NCI-H2196 treated with DMSO at 0.1 percent for 48 hours (cell line): Measurements from ENCODE around the gene LCMT1.
"Not testable (repeated sequence)": the region's sequence is repeated elsewhere in the genome, so short reads cannot be mapped to it uniquely, and the experiment has no call there.

Source experiments
- DNase-seq: peaks from one replicate; lab custom pipeline; 2025; ENCODE audit not compliant: unreplicated experiment; lab: John Stamatoyannopoulos, UW

Gene LCMT1

GRCh38 chr16:25111403-25112166 lies at the start of gene LCMT1:
Gene LCMT1, plus strand, starts transcription at chr16:25111742. Its CDS starts 142 bp downstream, at chr16:25111884.
- peak; percentile 91 for DNase-seq

GRCh38 chr16:25063102-25063501 lies 48.4 kb upstream of the LCMT1 start:
- no peak for DNase-seq

GRCh38 chr16:25063865-25064264 lies 47.7 kb upstream of the LCMT1 start:
- DNase-seq = no peak

- DNase-seq = not testable (repeated sequence)
Observed at GRCh38 chr16:25064281-25064680, 47.3 kb upstream of the LCMT1 start.

DNA sequence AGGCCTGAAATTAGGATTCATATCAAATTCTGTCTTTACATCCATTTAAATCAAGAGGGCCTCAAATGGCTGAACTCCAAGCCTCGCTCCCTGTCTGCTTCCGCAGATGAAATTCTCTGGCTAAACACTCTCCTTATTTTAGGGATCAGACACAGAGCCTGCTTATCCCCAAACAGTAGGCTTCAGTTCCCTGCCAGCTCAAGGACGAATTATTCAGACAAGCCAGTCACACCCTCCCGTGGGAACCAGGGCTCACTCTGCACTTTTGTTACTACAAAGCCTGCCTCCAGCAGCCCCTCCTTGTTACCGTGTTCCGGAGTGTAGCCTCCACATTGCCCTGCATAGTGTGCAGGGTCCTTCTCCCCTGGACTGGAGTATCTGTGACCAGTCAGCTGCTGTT lies 46.6 kb upstream of the LCMT1 start:
- DNase-seq = no peak

- no peak for DNase-seq
Observed at GRCh38 chr16:25065899-25066298, 45.6 kb upstream of the LCMT1 start.

DNA sequence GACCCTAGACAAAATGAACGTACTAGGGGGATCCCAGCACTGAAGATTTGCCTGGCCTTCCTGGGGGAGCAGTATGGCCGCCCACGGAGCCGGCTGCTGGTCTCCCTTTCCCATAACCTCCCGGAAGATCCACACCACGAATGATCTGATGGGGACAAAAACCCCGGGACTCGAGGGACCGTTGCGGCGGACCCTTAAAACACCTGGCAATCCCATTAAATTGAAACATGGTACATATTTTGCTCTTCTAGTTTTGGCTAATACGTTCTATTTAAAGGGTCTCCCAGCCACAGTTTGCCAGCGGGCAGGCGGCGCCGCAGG lies 45.2 kb upstream of the LCMT1 start:
- no peak for DNase-seq

GRCh38 chr16:25066747-25067631 lies 44.6 kb upstream of the LCMT1 start:
- DNase-seq = peak; percentile 31

GRCh38 chr16:25073854-25074253 lies 37.7 kb upstream of the LCMT1 start:
- DNase-seq = no peak

DNA sequence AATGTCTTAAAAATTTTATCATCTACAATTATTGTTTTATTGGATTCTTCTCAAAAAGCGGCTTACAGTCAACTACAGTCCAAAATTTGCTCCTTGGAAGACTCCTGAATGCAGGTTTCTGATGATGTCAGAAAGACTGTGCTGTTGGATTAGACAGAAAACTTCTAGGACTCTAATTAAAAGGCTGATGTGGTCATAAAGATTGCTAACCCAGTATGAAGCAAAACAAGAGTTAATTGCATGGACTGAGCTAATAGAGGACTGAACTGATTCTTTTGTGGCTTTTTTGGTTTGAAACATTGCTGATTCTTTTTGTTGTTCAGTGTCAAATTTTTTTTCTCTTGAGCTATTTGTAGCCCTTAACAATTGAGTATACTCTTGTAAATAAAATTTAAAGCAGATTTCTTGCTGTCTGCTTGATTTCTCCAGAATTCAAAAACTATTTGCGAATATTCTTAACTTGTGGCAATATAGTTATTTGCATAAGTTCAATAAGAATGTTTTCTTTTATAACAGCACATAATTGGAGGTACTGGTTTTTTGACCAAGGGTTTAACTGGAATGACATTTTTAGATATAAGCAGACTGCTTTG lies 33.1 kb upstream of the LCMT1 start:
- no peak for DNase-seq

DNA sequence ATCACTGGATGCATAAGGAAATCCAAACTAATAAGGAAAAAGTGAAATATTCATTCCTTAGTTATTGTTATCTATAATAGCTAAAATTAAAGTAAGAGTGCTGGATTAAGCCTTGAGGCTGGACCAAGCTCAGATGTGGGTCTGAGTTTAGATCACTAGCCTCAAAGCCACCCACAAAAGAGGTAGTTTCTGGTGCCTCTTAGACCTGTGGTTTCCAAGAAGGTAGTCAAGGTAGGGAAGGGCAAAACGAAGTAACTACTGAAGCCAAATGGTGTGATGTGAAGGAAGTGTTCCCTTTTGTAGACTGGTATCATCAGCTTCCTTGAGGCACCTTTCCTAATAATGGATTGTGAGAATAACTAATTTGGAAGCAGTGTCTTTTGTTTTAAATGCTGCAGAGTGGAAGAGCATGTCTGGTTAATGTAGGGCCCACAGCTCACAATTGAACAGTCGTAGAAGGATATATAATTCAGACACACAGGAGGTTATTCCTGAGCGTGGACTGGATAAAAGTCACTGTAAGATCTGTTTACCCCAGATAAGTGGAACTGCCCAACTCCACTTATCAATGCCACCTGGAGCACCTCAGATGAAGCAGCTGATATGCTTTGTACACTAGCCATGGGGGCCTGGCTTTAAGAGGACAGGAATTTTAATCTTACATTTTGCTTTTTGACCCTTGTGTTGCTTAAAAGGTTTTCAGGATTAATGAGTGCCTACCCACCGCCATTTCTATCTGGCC lies 31.7 kb upstream of the LCMT1 start:
- DNase-seq = no peak

- no peak for DNase-seq
Observed at GRCh38 chr16:25080420-25081131, 31.0 kb upstream of the LCMT1 start.

DNA sequence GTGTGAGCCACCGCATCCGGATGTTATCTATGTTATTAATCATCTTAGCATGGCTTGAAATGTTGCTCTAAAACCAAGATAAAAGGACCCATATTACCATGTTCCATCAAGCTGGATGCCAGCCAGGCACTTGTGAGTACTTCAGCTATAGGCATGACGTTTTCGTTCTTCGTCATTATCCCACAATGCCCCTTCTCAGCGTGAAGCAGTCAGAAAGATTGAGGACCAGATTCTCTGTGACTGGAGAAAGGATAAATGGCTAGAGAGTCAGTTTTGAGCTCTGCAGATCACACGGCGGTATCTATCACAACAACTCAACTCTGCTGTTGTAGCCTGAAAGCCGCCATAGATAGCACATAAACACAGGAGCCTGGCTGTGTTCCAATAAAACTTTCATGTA lies 29.8 kb upstream of the LCMT1 start:
- no peak for DNase-seq

GRCh38 chr16:25083065-25083464 lies 28.5 kb upstream of the LCMT1 start:
- DNase-seq = no peak

DNA sequence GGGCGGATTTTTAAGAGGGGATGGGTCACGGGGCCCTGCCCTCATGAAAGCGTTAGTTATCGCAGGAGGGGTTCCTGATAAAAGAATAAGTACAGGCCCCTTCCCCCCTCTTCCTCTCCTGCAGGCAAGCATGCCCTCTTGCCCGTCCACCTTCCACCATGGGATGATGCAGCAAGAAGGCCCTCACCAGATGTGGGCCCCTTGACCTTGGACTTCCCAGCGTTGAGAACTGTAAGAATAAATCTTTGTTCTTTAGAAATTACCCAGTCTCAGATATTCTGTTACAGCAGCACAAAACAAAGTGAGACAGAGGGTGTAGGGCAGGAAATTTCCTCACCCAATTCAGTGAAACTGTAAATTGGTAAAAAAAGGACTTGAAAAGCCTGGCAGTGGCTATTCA lies 27.8 kb upstream of the LCMT1 start:
- no peak for DNase-seq

DNA sequence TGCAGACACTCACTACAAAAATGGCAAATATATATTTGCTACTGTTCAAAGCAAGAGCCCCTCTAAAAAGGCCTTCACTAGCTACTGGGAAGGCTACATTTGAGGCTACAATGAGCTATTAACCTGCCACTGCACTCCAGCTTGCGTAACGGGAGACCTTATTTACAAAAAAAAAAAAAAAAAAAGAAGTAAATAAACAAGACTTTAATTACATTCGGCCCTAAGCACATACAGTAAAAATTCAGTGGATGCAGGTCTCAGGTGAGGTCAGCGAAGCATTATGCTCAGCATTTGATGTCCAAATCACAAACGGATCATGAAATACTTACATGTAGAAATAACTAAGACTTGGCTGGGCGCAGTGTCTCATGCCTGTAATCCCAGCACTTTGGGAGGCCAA lies 26.7 kb upstream of the LCMT1 start:
- DNase-seq = no peak

DNA sequence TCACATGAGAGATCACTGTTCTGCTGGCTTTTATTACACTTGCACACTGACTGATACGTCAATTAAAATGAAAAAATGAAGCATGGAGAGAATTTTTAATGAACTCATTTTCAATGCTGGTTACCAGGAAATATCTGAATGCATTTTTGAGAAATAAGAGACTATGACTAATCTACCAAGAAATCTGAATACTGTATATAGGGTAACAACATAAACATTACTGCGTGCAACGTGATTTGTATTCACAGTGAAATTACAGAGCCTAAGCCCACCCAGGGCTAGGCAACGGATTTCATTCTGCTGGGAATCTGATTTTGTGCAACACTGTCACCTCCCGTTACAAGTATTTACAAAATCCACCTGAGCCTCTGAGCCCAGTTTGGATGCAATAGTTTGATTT lies 23.8 kb upstream of the LCMT1 start:
- DNase-seq = no peak

- no peak for DNase-seq
Observed at GRCh38 chr16:25089351-25089750, 22.2 kb upstream of the LCMT1 start.

- no peak for DNase-seq
Observed at GRCh38 chr16:25092441-25092840, 19.1 kb upstream of the LCMT1 start.

DNA sequence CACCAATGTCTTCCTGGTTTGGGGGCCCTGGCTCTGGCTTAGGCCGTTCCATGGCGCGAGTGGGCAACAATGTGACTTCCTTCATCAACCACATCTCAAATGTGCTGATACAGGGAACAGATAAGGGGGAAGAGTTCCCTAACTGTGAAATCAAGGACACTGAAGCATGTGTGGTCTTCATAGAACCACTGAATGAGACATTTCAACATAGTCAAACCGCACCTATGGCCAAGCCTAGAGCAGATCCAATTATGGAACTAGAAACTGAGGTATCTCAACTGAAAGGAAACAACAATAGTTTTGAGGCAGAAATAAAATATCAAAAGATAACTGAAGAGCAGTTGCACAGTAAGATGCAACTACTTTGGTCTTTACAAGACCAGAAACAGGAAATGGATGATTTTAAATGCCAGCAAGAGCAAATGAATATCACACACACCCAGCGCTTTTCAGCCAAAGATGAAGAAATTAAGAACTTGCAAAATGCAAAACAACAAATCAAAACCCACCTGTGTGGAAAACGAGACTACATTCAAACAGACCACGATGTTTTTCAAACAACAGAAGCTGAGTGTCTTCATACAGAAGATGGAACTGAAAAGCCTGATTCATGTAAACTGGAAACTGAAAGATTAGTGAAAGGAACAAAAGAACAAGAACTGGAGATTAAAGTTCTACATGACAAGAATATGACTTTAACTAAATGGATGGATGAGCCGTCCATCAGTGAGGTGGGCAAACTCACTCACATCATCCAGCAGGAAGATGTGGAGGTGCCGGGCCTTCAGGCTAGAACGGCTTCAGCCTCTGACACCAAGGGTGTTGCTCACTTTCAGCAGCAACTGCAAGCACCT lies 18.1 kb upstream of the LCMT1 start:
- no peak for DNase-seq
